HG03108 (cell line): Measurements from ENCODE around the gene PSD4.
A peak's percentile ranks its signal among the peaks of the same experiment; 100 is the strongest.

Source experiments
- ATAC-seq: cut with Tn5 transposase; IDR thresholded peaks from one replicate; pipeline ENCODE4 v1.9.1; 2021; ENCODE audit warnings: moderate library complexity; ENCODE audit not compliant: unreplicated experiment

PSD4 gene

GRCh38 chr2:113219889-113220641, 46.3 kb downstream of the PSD4 start:
- ATAC-seq: no peak

- no peak for ATAC-seq
These were observed 47.4 kb downstream of the PSD4 start for GRCh38 chr2:113220970-113221708.

- ATAC-seq: no peak
These were observed 48.1 kb downstream of the PSD4 start for GRCh38 chr2:113221846-113222245.

GRCh38 chr2:113223813-113224212, 50.0 kb downstream of the PSD4 start:
- no peak for ATAC-seq

GRCh38 chr2:113224647-113225236, 51.0 kb downstream of the PSD4 start:
- no peak for ATAC-seq

GRCh38 chr2:113225263-113226259, 51.8 kb downstream of the PSD4 start:
- ATAC-seq: no peak

- ATAC-seq: no peak
These were observed 52.7 kb downstream of the PSD4 start for GRCh38 chr2:113226462-113226861.

- no peak for ATAC-seq
These were observed 53.5 kb downstream of the PSD4 start for GRCh38 chr2:113227290-113227689.

GRCh38 chr2:113227698-113228097, 53.9 kb downstream of the PSD4 start:
- ATAC-seq: no peak

GRCh38 chr2:113228351-113228750, 54.6 kb downstream of the PSD4 start:
- ATAC-seq: no peak

GRCh38 chr2:113228991-113229716, 55.4 kb downstream of the PSD4 start:
- ATAC-seq: no peak

- no peak for ATAC-seq
These were observed 56.0 kb downstream of the PSD4 start for GRCh38 chr2:113229795-113230194.

GRCh38 chr2:113230531-113230930, 56.8 kb downstream of the PSD4 start:
- no peak for ATAC-seq

GRCh38 chr2:113231064-113231463, 57.3 kb downstream of the PSD4 start:
- no peak for ATAC-seq

GRCh38 chr2:113232123-113232522, 58.4 kb downstream of the PSD4 start:
- ATAC-seq: no peak

- no peak for ATAC-seq
These were observed 59.0 kb downstream of the PSD4 start for GRCh38 chr2:113232740-113233139.

- no peak for ATAC-seq
These were observed 60.1 kb downstream of the PSD4 start for GRCh38 chr2:113233593-113234550.

GRCh38 chr2:113234721-113235346, 61.1 kb downstream of the PSD4 start:
- ATAC-seq: peak; percentile 22
